ENCODE results near the gene FAR2.

FAR2 gene

DNA sequence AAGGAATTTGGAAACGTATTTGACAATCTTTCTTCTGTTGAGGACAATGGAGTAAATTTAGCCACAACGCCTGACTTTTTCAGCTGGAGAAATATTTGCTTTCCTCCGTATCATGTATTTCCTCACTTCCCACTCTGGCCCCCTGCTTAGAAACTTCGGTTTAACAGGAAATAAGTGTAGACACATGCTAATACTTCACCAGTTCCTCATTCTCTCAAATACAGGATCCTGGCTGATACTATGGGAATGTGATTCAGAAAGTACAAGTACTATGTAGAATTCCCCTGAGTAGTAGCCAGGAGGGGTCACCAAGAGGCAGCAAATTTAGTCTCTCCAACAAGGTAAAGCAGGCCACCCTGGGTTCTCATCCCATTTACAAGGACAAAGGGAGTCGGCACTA is 58.0 kb downstream of the FAR2 start:
- H3K36me3 Mint-ChIP-seq (ENCODE audit: low read depth), result no peaks in the 10 kb centered on the region

GRCh38 chr12:29208060-29208459 is 59.0 kb downstream of the FAR2 start:
- Mint-ChIP-seq H3K27ac (no peak overlapping the region), H3K9me3 (peaks cover 4% of the 10 kb centered on the region), H3K4me1 (ENCODE audit: low read depth) (no peaks in the 10 kb centered on the region), H3K27me3 (no peaks in the 10 kb centered on the region), H3K36me3 (ENCODE audit: low read depth) (no peaks in the 10 kb centered on the region), H3K4me3 (no peak overlapping the region)

More for the DNA sequence above, 58.0 kb downstream of the FAR2 start:
- no peak overlapping the region for H3K4me3 Mint-ChIP-seq
- no peaks in the 10 kb centered on the region for H3K4me1 Mint-ChIP-seq (ENCODE audit: low read depth)
- H3K27ac Mint-ChIP-seq, result no peak overlapping the region
- peaks cover 10% of the 10 kb centered on the region for H3K9me3 Mint-ChIP-seq
- H3K27me3 Mint-ChIP-seq, result no peaks in the 10 kb centered on the region

DNA sequence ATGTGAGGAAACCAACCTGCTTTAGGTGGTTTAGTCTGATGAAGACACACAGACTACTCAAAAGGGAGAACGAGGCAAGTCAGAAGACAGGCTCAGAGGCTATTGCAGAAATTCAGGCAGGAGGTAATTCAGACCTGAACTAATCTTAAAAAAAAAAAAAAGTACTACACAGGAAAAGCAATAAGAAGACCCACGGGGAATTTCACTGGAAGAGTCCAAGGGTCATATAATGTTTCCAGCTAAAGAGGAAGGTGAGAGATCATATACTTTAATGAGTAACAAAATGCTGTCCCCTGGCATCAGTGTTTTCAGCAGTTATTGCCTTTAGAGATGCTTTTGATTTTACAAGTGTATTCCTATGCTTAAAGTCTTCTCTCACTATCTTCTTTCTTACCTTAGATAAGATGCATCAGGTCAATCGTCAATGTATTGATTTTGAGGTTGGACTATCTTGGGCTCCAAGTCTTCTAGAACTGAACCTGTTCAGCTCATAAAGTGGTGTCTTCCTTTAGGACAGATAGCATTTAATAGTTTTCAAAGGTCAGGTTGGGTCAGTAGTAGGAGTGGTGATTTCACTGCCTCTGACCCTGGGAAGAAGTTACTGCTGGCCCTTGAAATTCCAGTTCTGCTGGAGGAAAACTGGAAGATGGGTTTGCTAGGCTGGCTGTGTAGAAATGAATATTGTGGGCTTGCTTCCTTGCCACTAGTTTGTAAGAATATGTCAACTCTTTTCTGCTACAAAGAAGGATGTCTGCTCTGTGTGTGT is 60.0 kb downstream of the FAR2 start:
- Mint-ChIP-seq H3K9me3 (no peaks in the 10 kb centered on the region), H3K36me3 (ENCODE audit: low read depth) (no peaks in the 10 kb centered on the region), H3K4me1 (ENCODE audit: low read depth) (no peaks in the 10 kb centered on the region), H3K27me3 (no peaks in the 10 kb centered on the region), H3K27ac (no peak overlapping the region), H3K4me3 (no peak overlapping the region)

GRCh38 chr12:29211696-29212095 is 62.6 kb downstream of the FAR2 start:
- H3K36me3 Mint-ChIP-seq (ENCODE audit: low read depth), result no peaks in the 10 kb centered on the region
- no peaks in the 10 kb centered on the region for H3K4me1 Mint-ChIP-seq (ENCODE audit: low read depth)
- H3K4me3 Mint-ChIP-seq, result no peak overlapping the region
- no peak overlapping the region for H3K27ac Mint-ChIP-seq
- no peaks in the 10 kb centered on the region for H3K9me3 Mint-ChIP-seq
- H3K27me3 Mint-ChIP-seq, result no peaks in the 10 kb centered on the region

GRCh38 chr12:29212682-29213403 is 63.8 kb downstream of the FAR2 start:
- Mint-ChIP-seq H3K4me1 (ENCODE audit: low read depth) (no peaks in the 10 kb centered on the region), H3K4me3 (no peak overlapping the region), H3K9me3 (no peaks in the 10 kb centered on the region), H3K36me3 (ENCODE audit: low read depth) (no peaks in the 10 kb centered on the region), H3K27ac (no peak overlapping the region), H3K27me3 (no peaks in the 10 kb centered on the region)

GRCh38 chr12:29216266-29216665 is 67.2 kb downstream of the FAR2 start:
- Mint-ChIP-seq H3K27me3 (no peaks in the 10 kb centered on the region), H3K4me1 (ENCODE audit: low read depth) (no peaks in the 10 kb centered on the region), H3K36me3 (ENCODE audit: low read depth) (no peaks in the 10 kb centered on the region), H3K27ac (no peak overlapping the region), H3K9me3 (no peaks in the 10 kb centered on the region), H3K4me3 (no peak overlapping the region)

GRCh38 chr12:29216797-29217575 is 67.9 kb downstream of the FAR2 start:
- H3K4me1 Mint-ChIP-seq (ENCODE audit: low read depth), result no peaks in the 10 kb centered on the region
- H3K36me3 Mint-ChIP-seq (ENCODE audit: low read depth), result no peaks in the 10 kb centered on the region
- H3K27ac Mint-ChIP-seq, result no peak overlapping the region
- peaks cover under 1% of the 10 kb centered on the region for H3K9me3 Mint-ChIP-seq
- H3K4me3 Mint-ChIP-seq, result no peak overlapping the region
- H3K27me3 Mint-ChIP-seq, result no peaks in the 10 kb centered on the region

GRCh38 chr12:29220632-29221336 is 71.7 kb downstream of the FAR2 start:
- Mint-ChIP-seq H3K4me1 (ENCODE audit: low read depth) (no peaks in the 10 kb centered on the region), H3K27me3 (no peaks in the 10 kb centered on the region), H3K27ac (no peak overlapping the region), H3K9me3 (peaks cover 3% of the 10 kb centered on the region), H3K4me3 (no peak overlapping the region), H3K36me3 (ENCODE audit: low read depth) (no peaks in the 10 kb centered on the region)

GRCh38 chr12:29222200-29222599 is 73.1 kb downstream of the FAR2 start:
- H3K36me3 Mint-ChIP-seq (ENCODE audit: low read depth), result no peaks in the 10 kb centered on the region
- no peak overlapping the region for H3K27ac Mint-ChIP-seq
- H3K4me3 Mint-ChIP-seq, result no peak overlapping the region
- no peaks in the 10 kb centered on the region for H3K27me3 Mint-ChIP-seq
- no peaks in the 10 kb centered on the region for H3K4me1 Mint-ChIP-seq (ENCODE audit: low read depth)
- H3K9me3 Mint-ChIP-seq, result peaks cover 3% of the 10 kb centered on the region

DNA sequence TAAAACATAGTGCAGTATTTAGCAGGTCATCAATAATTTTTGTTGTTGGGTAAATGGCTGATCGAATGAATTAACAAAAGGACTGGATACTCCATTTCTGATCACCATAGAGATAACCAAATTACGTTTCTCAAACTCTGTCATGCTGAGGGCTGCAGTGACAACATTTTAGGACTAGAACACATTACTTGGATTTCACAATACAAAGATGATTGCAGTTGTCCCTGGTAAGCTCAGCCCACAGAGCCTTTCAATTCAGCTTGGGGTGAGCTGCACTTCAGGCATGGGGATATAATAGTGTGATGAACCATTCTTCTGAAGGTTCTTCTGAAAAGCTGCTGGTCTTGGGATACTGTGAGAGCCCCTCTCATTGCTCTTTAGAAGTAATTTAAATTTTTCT is 74.3 kb downstream of the FAR2 start:
- Mint-ChIP-seq H3K9me3 (peaks cover 3% of the 10 kb centered on the region), H3K36me3 (ENCODE audit: low read depth) (no peaks in the 10 kb centered on the region), H3K4me3 (no peak overlapping the region), H3K27me3 (no peaks in the 10 kb centered on the region), H3K4me1 (ENCODE audit: low read depth) (no peaks in the 10 kb centered on the region), H3K27ac (no peak overlapping the region)

DNA sequence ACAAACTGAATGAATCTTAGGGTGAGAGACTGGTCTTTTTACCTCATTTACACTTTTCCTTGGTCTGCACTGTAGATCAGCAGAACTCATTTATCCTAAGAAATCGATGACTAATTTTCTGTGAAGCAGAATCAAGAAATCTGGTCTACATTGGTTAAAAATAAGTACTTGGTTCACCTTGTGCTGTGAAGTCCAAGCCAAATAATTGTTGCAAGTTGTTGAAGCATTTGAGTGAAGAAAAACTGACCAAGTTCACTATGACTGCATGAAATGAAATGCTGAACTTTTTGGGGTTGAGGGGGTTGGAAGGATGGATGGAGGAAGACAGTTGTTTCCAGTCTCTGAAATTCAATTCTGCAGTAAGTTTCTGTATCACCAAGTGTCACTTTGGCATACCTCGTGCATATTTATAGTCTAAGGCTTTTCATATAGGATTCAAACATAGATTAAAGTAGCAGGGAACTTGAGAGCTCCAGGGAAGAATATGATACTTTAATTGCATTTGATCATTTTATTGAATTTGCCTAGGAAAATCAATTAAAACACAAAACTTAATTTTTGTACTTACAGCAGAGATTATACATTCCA is 75.0 kb downstream of the FAR2 start:
- Mint-ChIP-seq H3K27me3 (no peaks in the 10 kb centered on the region), H3K9me3 (peaks cover 3% of the 10 kb centered on the region), H3K4me3 (no peak overlapping the region), H3K36me3 (ENCODE audit: low read depth) (no peaks in the 10 kb centered on the region), H3K4me1 (ENCODE audit: low read depth) (no peaks in the 10 kb centered on the region), H3K27ac (no peak overlapping the region)

DNA sequence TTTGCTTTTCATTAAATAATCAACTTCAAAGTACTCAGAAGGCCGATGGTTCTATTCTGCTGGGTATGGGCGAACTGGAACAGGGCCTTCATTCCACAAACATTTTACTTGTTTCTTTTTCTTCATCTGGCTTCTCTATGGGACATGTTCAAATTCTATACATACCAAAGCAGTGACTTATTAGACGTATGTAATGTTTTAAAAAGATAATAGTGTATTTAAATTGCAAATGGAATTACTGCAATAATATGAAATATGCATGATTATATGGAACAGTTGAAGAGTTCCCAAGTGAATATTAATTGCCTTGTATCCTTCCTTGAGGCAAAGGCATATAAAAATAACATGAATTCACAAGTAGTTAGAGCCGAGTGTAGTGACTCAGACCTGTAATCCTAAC is 75.5 kb downstream of the FAR2 start:
- Mint-ChIP-seq H3K4me1 (ENCODE audit: low read depth) (no peaks in the 10 kb centered on the region), H3K36me3 (ENCODE audit: low read depth) (no peaks in the 10 kb centered on the region), H3K27ac (no peak overlapping the region), H3K4me3 (no peak overlapping the region), H3K27me3 (no peaks in the 10 kb centered on the region), H3K9me3 (peaks cover 3% of the 10 kb centered on the region)

DNA sequence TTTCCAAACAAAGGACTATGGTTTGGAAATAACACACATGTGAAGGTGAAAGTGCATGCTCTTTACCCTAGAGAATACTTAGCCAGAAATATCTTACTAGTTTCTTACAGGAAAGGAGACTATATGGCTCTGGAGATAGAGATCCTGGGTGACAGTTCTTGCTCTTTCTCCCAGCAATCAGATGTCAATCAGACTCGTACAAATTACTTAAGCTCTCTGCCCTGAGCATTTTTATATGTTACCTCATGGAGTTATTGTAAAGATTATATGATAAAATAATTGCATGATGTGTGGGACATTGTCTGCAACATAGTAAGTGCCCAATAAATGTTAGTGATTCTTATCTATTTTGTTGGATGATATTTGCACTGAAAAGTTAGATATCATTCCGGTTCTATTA is 76.8 kb downstream of the FAR2 start:
- Mint-ChIP-seq H3K27ac (no peak overlapping the region), H3K9me3 (peaks cover 3% of the 10 kb centered on the region), H3K36me3 (ENCODE audit: low read depth) (no peaks in the 10 kb centered on the region), H3K4me1 (ENCODE audit: low read depth) (no peaks in the 10 kb centered on the region), H3K27me3 (no peaks in the 10 kb centered on the region), H3K4me3 (no peak overlapping the region)

DNA sequence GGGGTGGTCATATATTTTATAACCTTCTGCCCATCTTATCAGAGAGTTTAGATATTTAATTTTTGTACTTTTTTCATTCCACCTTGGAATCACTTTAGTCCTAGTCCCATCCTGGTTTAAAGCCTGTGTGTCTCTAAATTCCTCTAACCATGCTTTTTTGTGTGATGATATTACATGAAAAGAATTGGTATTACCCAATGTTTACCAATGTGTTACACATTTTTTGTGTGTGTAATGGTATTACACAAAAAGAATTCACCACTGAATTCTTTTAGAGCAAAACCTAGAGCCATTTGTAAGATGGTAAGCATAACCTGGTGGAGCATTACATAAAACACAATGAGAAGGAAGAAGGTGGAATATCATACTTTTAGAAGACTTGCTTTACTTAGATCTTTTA is 77.5 kb downstream of the FAR2 start:
- H3K9me3 Mint-ChIP-seq, result peaks cover 3% of the 10 kb centered on the region
- H3K27me3 Mint-ChIP-seq, result no peaks in the 10 kb centered on the region
- H3K36me3 Mint-ChIP-seq (ENCODE audit: low read depth), result no peaks in the 10 kb centered on the region
- no peak overlapping the region for H3K27ac Mint-ChIP-seq
- no peak overlapping the region for H3K4me3 Mint-ChIP-seq
- H3K4me1 Mint-ChIP-seq (ENCODE audit: low read depth), result no peaks in the 10 kb centered on the region

All from stimulated activated naive CD8-positive, alpha-beta T cell treated with anti-CD3 and anti-CD28 coated beads, Interleukin-15, Interleukin-2, amounts not matched to agents 100 ng/mL and 50 ng/mL, for 24 hours (primary cell).